Amniotic epithelial cell (primary cell): ENCODE measurements around the gene TMEM26.

Experiments
- DNase-seq: peaks from one replicate; pipeline ENCODE4 v3.0.0-alpha.2; 2010; ENCODE audit warnings: low read depth

The TMEM26 gene

DNA sequence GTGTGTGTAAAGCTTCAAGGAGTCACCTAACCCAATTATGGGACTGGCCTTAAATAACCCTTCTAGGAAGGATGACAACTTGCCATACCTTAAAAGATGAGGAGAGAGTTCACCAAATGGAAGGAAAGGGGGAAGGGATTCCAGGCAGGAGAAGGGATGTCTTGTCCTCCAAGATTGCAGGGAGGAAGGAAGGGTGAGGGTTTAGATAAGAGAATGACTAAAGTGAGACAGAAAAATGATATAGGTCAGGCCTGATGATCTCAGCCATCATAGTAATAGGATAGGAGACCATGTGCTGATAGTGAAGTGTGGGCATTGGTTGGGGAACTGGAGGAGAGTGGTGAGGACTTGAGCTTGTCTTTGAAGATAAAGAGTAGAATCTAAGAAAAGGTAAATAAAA lies 7.7 kb upstream of the TMEM26 start:
- peak; percentile 70 for DNase-seq

DNA sequence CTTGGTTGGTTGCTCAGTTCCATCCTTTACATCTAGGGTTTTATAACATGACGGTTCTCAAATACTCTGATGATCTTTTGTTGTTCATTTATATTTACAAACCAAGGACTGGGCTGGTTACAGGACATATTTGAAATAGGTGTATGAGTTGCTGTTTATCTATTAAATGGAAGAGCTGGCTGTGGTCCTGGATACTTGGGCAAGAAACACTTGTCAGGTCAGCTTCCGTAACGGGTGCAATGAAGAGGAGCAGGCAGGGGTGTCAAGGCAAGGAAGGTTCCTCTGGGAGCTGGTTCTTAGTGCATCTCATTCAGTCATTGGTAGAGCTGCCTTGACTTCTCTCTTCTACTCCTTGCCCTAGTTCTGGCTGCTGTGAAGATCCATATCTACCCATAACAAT lies 4.8 kb upstream of the TMEM26 start:
- no peak for DNase-seq

DNA sequence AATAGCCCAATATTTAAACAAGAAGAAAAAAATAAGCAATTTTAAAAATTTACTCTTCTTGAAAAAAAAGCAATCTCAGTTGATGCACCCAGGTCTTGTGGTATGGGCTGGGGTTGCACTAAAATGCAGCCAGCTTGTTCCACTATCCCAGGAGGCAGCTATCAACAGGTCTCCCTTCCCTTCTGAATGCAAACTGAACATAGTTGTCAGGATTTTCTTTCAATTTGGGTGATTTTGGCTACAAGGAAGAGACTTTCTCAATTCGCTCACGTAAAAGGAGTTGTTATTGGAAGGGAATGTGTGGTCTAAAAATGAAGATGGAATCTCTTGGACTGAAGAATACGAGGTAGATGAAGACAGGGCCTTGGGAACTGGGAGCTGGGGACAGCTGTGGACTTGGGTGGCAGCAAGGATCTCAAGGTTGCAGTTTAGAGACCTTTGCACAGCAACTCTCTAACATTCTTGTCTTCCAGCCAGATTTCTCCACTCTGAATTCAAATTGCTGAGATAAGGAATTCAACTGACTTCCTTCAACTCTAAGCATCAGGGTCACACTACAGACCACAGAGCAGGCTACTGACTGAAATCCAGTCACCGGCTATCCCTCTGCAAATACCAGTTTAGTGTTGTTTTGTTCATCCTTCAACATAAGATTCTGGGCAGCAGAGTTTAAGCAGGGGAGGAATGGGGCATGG lies 3.1 kb upstream of the TMEM26 start:
- DNase-seq, result peak; percentile 78

DNA sequence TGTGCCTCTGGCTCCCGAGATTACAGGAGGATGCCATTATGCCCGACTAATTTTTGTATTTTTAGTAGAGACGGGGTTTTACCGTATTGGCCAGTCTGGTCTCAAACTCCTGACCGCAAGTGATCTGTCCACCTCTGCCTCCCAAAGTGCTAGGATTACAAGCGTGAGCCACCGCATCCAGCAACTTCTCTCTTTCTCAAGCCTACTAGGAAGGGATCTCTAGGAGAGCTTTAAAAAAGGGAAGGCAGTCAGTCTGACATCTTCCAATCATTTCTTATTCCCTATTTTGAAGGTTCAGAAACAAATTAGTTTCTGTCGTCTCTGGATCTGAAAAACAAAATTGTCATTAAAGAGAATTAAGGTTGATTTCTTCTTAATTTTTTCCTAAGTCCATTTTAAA lies 2.5 kb upstream of the TMEM26 start:
- no peak for DNase-seq

DNA sequence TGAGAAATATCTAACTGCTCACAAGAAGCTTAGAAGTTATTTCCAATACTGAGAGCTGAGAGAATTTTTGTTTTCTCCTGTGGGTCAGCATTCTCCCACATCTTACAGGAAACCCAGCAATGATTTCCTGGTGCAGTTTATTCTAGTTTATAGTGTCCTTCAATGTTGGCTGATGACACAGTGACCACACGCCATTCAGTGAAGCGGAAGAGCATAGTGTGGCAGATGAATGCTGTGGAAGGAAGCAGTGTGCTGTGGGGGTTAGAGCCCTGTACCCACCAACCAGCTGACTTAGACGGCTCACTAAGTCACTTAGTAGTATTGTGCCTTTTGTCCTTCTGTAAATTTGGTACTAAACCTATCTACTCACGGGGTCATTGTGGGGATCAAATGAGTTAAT lies 1.4 kb upstream of the TMEM26 start:
- DNase-seq, result no peak

DNA sequence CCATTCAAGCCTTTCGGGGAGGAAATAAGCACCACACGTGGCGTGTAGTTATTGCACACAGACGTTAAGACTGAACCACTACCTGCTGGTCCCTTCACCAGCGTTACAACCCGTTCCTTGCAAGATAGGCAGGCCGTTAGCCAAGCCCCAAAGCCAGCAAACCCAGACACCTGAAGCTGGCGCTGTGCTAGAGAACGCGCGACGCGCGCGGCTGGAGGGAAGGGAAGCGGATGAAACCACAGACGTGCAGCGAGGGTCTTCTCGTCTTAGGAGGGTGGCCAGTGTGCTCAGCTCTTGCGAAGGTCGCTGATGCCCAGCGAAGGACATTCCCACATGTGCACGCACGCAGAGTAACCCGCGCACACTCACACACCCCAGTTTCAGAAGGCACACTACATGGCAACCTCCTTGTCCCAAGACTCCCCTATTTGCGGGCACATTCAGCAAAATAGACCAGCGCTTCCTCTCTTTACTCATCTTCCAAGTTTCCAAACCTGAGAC lies 980 bp downstream of the TMEM26 start:
- no peak for DNase-seq

DNA sequence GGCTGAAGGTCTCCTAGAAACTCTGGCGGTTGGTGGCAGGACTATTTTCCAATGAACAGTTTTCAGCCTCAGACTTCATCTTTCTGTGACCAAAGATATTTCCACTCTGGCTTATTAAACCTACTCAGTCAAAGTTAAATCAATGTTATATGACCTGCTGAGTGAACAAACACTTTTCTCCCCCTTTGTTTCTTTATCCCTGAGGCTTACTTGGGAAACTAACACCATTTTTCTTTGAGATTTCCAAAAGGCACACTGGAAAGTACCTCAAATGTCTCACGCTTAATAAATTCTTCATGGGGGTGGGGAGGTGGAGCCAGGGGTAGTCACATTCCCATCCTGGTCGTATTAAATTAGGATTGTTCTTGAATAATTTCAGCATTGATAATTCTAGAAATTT lies 1.8 kb downstream of the TMEM26 start:
- DNase-seq, result no peak

DNA sequence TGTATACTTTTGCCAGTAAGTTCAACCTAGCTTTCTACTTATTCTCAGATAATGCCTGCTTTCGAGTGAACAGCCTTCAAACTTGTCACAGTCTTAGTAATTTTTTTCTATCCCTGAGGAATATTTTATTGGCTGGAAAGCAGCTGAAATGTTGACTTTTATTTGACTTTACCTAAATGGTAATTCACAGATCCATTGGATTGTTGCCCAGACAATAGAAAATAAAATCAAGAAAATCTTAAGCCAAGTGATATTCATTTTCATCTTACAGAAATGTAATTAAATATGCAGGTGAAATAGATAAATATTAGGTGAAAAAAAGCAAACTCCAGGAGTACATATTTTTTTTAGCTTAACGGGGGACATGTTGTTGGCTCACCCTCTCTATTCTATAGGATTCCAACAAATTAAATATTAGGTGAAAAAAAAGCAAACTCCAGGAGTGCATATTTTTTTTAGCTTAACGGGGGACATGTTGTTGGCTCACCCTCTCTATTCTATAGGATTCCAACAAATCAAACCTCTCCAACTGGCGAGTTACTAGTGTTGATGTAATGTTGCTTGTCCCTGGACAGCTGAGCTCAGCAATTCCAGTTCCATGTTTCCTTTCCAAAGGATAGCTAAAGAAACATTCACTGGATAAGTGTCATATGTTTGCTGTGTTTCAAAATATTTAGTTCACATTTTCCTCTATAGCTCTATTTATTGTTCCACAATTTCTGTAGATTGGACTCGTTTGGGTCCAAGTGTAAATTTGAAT lies 4.2 kb downstream of the TMEM26 start:
- no peak for DNase-seq

DNA sequence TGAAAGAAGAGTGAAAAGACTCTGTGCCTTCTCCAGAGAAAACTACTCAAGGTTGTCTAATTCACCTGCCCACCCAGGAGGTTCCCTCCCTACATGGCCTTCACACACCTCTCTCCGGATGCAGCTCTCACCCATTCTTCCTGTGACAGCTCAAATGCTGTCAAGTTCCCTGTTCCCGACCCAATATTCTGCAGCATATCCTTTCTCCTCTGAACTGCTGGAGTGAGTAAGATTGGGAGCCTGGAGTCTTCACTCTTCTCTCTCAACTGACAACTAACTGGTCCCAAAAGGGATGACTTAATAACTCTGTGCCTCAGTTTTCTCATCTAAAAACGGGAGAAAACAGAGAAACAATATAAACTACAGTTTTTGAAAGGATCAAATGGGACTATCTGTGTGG lies 5.1 kb downstream of the TMEM26 start:
- DNase-seq, result no peak

DNA sequence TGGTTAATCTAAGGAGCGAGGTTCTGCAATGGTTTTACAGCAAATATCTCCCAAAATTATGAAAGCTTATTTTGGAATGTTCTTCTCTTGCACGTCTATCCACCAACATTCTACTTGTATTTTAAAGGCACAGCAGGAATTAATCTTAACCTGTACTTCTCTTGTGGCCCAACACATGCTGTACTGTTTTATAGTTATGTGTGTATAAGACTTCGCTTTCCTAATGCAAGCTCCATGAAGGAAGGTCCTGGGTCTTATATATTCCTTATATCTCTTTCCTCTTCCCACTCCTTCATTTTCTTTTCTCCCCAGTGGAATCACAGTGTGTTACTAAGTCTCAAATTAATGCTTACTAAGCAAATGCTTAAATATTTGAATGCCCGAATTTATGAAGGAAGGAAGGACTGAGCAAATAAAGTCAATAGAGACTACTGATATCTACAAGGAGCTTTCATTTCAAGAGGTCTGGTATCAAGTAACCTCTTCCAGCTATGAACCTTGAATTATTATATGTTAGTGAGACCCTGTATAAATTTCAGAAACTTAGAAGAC lies 14.0 kb downstream of the TMEM26 start:
- no peak for DNase-seq

DNA sequence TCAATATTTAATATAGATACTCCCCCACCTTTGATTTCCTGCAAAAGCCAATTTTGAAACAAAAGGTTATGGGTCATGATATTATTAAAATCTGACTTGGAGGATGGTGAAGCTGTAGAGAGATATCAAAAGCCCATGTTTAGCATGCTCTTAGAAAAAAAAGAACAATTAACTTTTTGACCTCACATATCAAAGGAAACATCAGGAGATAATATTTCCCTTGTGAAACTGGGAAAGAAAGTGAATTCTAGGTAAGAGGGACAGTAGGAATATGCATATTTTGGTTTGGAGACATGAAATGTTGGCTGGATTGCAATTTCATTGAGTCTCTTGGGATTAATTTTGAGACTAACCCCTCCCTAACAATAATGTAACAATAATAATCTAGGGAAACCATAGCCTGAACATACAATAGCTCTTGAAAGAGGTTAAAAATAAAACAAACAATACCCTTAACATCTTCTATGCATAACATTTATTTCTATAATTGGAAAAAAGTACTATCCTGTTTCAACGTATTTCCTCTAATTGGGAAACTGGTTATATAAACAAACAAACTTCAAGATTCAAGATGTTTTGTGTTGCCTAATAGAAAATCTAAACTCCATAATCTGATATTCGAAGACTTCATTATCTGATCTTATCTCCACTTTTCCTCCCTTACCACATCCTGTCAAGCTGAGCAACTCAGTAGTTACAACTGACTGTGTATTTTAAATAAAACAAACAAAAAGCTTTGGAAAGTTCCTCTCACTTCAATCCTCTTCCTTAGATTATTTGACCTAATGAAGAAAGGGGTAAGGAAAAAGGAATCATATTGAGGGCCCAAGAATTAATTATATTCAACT lies 14.8 kb downstream of the TMEM26 start:
- peak; percentile 71 for DNase-seq

DNA sequence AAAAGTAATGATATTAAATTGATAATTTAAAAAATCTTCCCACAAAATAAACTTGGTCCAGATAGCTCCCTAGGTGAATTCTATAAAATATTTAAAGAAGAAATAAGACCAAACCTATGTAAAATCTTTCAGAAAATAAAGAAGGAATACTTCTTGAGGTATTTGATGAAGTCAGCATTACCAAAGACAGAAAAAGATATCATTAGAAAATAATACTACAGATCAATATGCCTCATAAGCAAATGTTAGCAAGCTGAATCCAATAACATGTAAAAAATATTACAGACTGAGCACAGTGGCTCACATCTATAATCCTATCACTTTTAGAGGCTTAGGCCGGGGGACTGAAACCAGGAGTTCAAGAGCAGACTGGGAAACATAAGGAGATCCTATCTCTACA lies 30.0 kb downstream of the TMEM26 start:
- no peak for DNase-seq

DNA sequence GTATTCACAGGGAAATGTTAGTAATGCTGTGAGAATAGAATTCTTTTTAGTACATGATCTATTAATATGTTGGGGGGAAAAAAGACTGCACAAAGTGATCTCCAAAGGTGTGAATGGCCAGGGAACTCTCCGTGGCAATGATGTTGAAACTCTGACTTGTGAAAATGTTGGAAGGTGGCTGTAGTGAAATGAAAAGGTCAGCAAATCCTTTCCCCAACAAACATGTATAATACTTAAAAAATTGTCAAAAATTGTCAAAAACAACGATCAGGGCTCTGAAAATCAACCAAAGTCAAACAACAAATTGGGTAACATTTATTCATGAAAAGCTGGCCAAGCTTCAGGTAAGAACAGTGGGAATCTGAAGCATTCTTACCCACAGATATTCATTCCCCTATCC lies 35.5 kb downstream of the TMEM26 start:
- no peak for DNase-seq

DNA sequence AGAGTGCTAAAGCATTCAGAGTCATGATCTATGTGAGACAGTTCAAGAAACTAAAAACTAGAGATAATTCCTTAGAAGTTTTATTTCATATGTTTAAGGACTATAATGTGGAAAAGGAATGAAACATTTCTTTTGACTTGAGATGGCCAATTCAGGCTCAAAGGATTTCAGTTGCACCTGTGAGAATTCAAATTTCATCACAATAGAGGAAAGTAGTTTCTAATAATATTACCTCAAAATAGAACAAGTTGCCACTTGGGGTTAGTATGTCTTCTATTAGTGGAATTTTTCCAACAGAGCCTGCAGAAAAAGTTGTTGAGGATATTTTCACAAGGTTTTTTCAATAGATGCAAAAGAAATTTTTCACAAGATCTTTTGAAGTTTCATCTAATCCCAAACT lies 37.4 kb downstream of the TMEM26 start:
- DNase-seq, result no peak

DNA sequence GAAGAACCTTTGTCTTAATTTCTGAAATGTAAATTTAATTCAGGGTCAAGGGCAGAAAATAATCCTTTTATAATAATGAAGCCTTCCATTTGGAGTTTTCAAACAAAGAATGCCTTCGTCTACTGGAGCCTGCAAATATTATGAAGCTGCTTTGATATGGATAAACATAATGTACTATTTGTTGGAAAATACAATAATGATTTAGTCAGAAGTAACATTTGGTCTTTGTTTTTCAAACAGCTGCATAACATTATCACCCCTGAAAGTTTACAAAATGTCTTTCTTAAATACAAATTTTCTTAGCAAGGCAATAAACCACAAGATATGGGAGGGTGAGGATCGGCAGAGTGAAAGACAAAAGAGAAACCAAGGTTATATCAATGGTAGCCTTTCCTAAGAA lies 41.5 kb downstream of the TMEM26 start:
- DNase-seq, result no peak

DNA sequence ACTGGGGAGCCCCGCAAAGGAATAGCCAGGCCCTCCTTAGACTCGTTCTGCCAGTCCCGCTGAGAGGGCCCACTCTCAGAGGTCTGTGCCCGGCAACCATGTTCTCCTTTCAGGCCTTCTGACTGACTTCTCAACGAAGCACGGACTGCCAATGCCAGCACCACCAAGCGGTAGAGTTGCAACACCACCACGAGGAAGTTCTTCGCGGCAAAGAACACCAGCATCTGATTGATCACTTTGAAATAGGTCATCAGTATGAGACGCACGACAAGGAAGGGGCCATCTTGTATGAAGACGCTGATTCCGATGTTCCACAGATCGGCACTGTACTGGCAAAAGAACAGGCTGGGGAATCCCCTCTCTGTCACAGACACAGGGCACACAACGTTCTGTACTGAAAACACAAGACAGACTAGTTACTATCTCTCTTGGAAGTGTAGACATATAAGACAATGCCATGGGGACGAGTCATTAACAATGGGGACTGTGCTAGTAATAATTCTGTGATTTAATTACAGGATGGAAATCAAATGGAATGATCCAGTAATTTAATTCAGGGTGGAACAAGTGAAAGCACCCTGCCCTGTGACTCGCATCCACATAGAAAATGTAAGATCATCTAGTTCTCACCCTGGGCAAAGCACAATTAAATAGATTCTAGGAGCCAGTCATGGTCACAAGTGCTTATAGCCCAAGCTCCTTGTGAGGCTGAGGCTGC lies 42.7 kb downstream of the TMEM26 start:
- DNase-seq, result no peak

DNA sequence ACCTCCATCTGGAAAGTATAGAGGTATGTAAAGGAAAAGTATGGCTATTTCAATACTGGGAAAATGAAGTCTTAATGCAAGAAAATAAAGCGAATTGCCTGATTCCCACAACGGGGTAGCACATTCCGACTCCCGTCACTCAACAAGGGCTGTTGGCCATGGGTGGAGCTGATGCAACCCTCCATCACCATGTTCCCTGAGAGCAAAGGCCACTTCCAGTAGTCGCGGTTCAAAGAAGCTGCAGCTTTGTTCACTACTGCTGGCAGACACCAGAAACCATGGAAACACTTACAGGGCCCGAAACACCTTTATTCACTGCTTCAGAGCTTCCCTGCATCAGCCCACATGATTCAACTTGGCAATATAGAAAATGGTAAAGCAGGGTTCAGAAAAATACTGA lies 44.0 kb downstream of the TMEM26 start:
- DNase-seq, result no peak

DNA sequence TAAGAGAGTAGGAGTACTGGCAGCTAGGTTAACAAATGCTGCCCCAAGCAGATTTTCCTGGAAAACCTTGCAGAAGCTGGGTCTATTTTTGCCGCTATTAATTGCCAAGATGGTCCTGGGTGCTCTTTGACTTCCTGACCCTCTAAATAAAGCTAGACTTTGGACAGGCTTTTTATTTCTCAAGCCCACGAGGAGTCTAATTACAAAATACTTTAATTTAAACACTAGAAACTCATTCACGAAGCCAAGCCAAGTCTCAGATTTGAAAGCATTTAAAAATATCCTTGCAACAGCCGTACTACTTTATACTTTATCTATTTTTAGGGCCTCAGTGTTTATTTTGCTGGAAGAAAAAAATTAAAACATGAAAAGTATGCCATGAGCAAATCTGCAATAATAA lies 45.1 kb downstream of the TMEM26 start:
- no peak for DNase-seq

DNA sequence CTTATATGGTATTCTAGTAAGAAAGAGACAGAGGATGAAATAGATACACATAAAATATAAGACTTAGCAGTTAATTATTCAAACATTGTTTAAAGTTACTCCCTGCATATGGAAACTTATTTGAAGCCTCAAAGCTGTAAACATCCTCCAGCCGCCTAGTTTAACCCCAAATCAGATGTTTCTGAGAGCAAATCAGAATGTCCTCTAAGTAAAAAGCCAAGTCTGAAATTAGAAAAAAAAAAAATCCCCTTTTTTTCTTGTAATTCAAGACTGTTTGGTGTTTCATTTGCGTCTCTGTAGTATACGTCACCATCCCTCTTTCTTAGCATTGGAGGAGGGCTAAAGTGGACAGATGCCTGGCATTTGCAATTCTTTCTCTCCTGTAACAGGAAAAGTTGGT lies 46.4 kb downstream of the TMEM26 start:
- no peak for DNase-seq

DNA sequence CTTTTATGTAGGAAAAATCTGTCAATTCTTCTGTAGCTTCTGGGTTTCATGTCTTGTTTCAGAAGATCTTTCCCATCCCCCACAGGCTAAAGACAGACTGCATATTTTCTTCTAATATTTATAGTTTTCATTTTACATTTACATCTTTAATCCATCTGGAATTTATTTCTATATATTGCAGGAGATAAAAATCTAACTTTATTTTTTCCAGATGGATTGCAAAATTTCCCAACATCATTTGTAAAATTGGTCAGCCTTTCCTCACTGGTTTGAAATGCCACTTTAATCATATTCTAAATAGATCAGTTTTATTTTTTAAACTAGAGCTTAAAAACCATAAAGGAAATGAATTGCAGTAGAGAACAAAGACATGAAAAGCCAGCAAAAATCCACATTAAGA lies 46.9 kb downstream of the TMEM26 start:
- no peak for DNase-seq

DNA sequence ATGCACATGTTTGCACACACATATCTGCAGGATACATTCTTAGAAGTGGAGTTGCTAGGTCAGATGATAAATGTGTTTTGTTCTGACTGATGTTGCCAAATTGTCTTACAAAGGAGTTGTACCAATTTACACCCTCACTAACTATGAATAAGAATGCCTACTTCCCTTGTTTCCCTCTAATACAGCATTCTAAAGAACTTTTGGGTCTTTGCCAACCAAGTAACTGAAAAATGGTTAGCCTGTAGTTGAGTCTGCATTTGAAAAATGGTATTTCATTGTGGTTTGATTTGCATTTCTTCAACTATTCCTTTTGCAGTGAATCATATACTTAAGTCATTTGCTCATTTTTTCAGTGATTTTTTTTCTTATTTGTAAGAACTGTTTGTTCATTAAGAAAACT lies 48.4 kb downstream of the TMEM26 start:
- DNase-seq, result peak; percentile 83

DNA sequence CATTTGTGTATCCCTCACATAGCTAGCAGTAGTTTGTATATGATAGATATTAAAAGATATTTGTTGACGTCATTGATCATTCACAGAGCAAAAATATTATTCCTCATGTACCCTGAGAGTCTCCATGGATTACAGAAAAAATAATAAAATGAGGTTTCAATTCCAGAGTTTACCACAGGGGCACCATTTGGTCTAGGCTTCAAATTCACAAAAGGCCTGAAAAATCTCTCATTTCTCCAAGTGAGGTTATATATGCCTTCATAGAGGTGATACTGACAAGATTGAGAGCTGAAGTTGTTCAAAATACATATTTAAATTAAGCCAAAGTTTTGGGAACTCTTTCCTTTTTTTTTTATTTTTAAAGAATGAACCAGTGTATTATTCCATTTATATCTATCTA lies 52.7 kb downstream of the TMEM26 start:
- no peak for DNase-seq
